NB4 (cell line): ENCODE data around the gene BPIFA1.

ENCODE experiments used
- DNase-seq: peaks from one replicate; pipeline ENCODE4 v3.0.0; 2010; ENCODE audit warnings: low read depth
- H3K4me3 ChIP-seq: one replicate; pipeline ENCODE4 v1.5.1; 2011; ENCODE audit warnings: mild to moderate bottlenecking, low read depth, low read length, moderate library complexity
- MYC ChIP-seq: IDR thresholded peaks from 2 replicates; pipeline ENCODE4 v1.6.1; 2011; ENCODE audit warnings: low read depth, low read length
- POLR2A ChIP-seq: IDR thresholded peaks from 2 replicates; pipeline ENCODE4 v1.6.1; 2011; ENCODE audit warnings: mild to moderate bottlenecking; ENCODE audit not compliant: insufficient read length; ENCODE audit errors: extremely low read depth
- TF ChIP-seq, protein P1 (sequence below): IDR thresholded peaks from one replicate; pipeline ENCODE4 v1.5.1; 2012; ENCODE audit warnings: low read depth, low read length
- TF ChIP-seq, protein P2 (sequence below): IDR thresholded peaks from 2 replicates; pipeline ENCODE4 v1.6.1; 2011; ENCODE audit warnings: low read depth, low read length

BPIFA1 gene

DNA sequence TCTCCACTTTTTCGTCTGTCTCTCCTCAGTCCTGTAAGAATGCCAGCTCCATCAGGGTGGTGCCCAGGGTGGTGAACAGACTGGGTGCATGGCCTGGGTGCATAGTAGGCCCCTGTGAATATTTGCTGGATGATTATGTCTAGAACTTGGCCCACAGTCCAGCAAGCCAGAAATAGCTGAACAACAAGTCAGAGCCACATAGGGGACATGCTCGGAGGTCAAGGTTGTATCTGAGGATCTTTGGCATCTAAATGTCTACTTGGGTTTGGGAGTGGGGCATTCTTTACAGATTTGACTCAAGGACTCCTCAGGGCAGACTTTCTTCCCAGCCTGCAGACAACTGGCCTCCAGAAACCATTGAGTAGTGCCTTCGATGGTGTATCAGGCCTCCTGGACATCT is 36.8 kb upstream of the BPIFA1 start:
- no peak for DNase-seq
- no peak for TF ChIP-seq POLR2A
- TF ChIP-seq, protein P1, sequence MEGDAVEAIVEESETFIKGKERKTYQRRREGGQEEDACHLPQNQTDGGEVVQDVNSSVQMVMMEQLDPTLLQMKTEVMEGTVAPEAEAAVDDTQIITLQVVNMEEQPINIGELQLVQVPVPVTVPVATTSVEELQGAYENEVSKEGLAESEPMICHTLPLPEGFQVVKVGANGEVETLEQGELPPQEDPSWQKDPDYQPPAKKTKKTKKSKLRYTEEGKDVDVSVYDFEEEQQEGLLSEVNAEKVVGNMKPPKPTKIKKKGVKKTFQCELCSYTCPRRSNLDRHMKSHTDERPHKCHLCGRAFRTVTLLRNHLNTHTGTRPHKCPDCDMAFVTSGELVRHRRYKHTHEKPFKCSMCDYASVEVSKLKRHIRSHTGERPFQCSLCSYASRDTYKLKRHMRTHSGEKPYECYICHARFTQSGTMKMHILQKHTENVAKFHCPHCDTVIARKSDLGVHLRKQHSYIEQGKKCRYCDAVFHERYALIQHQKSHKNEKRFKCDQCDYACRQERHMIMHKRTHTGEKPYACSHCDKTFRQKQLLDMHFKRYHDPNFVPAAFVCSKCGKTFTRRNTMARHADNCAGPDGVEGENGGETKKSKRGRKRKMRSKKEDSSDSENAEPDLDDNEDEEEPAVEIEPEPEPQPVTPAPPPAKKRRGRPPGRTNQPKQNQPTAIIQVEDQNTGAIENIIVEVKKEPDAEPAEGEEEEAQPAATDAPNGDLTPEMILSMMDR, result no peak
- no peak for TF ChIP-seq MYC
- TF ChIP-seq, protein P2, sequence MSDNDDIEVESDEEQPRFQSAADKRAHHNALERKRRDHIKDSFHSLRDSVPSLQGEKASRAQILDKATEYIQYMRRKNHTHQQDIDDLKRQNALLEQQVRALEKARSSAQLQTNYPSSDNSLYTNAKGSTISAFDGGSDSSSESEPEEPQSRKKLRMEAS, result no peak
- H3K4me3 ChIP-seq, result no peak overlapping the region

DNA sequence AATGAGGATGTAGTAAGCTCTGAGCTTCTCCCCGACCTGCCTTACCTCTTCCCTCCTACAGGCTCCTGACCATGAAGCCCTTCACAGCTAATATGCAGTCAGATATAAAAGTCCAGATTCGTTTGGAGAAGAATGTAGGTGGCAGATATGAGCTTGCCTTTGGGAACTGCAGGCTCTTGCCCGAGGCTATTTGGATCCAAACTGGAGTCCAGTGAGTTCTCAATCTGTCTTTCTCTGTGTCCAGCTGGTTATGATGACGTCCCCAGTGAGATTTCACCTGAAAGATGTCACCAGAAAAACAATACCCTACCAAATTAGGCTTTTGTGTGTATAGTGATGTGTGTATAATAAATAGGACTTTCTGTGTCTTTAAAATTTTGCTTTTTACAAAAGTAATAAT is 33.3 kb upstream of the BPIFA1 start:
- H3K4me3 ChIP-seq, result no peak overlapping the region
- no peak for DNase-seq
- TF ChIP-seq, protein P2, result no peak
- TF ChIP-seq MYC (no peak), POLR2A (no peak)
- TF ChIP-seq, protein P1, result no peak

DNA sequence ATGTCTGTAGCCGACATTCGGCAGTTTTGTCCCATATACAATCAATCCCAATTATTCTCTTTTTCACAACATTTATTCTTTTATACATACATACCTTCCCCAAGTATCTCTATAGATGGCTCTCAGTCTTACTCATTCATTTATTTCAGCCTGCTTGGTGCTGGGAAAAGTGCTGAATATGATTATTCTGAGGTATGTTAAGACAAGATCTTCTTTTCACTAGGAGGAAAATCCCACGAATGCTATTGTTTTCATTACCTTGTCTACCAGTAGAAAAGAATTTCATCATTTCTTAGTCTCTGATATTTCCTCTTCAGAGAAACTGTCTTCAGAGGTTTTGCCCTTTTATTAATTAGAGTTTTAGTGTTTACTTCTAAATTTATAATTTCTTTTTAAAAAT is 32.4 kb upstream of the BPIFA1 start:
- H3K4me3 ChIP-seq, result no peak overlapping the region
- no peak for TF ChIP-seq POLR2A
- TF ChIP-seq, protein P2, result no peak
- TF ChIP-seq, protein P1, result no peak
- TF ChIP-seq MYC, result no peak
- no peak for DNase-seq

DNA sequence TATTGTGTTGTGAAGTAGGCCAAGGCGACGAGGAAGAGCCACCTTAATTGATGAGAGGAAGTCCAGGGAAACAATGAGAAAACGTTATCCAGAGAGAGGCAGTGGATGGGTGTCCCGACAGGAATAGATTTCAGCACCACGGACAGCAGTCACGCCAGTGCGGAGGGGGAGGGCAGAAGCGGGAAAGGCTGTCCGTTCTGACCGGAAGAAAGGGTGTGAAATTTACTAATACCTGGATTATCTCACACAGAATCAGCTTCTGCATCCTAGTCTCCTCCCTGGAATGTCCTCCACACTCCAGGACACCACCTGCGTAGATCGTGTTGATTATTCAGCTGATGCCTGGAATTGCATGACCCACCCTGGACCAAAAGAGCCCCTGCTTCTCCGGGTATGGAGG is 26.0 kb upstream of the BPIFA1 start:
- DNase-seq, result peak; percentile 66
- no peak overlapping the region for H3K4me3 ChIP-seq
- TF ChIP-seq MYC, result no peak
- TF ChIP-seq, protein P2, result peak; percentile 53
- TF ChIP-seq, protein P1, result no peak

DNA sequence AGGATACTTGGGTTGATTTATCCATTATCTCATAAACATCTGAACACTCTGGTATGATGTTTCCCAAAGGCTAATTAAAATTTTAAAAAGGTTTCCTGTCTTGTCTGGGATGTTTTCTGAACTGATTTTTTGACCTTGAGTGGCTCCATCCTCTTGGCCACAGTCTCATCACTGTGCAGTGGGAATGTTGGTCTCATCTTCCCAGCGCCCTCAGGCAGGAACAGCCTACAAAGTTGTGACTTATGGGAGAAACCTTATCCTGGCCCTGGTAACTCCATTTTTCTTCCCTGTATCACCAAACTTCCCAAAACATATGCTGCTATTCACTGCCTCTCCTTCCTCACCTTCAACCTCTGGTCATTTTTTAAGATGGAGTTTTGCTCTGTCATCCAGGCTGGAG is 25.4 kb upstream of the BPIFA1 start:
- no peak overlapping the region for H3K4me3 ChIP-seq
- no peak for DNase-seq
- TF ChIP-seq, protein P1, result no peak
- TF ChIP-seq MYC, result no peak
- TF ChIP-seq, protein P2, result no peak
- TF ChIP-seq POLR2A, result no peak

DNA sequence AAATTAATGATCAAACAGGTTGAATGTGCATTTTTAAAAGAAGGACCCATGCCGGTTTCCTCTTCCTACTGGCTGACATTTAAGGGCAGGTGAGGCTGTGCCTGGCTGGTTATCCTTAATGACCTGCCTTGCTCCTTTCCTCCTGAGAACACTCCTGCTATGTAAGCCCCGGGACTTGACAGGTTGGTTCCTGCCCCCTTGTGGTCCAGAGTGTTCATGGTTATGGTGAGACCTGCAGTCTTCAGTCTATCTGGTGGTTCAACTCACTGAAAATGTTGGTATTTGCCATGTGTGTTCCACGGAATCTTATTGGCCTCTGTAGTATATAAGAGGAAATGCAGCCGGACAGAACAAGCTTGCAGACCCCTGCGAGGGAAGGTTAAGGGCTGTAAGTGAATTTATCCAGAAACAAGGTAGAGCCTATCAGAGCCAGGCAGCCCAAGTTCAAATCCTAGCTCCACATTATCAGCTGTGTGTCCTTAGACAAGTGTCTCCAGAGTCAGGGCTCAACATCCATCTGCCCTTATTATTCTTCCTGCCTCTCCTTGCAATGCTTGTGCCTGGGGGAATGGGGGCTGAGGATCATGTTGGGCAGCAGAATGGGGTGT is 23.9 kb upstream of the BPIFA1 start:
- no peak for TF ChIP-seq MYC
- no peak for TF ChIP-seq POLR2A
- TF ChIP-seq, protein P1, result peak; percentile 79
- TF ChIP-seq, protein P2, result 0 out of 2 replicates have a peak, but pooled peaks have one; percentile 17
- H3K4me3 ChIP-seq, result no peak overlapping the region
- DNase-seq, result peak; percentile 70
